ENCODE results near the gene APBB2.

Gene APBB2

DNA sequence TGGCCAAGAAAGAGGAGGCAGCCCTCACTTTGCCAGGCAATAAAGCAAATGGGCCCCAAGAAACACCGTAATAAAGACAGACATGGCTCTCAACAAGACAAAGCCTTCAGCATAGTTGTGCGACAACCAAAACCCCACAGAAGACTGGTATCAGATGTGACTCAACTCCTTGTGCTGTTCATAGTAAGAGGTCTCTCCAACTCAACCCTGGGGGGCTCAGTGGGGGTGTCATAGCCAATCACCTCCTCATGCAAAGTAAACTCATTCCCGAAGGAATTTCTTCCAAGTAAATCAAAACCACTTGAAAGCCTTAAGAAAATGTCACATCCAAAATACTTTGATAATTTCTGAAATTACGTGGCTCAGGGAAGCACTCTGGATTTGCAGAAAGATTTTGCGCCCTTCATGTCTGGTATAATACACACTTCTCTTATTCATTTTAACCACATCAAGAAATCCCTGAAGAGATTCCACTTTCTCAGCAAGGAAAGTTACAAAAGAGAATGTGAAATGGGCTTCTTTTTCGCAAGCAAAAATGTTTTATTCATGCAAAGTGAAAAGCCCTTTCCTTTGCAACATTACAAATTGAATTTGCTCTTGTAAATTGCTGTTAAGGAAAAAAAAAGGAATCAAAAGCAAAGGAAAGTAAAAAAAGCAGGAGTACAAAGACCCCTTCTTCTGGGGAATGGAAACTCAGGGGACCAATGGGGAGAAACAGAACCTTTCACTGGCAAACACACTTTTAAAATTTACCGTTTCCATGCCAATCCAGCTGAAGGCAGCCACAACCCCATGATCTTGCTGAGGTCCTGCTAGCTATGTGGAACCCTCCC lies 327.2 kb downstream of the APBB2 start:
- H3K4me1 ChIP-seq (ENCODE audit: insufficient read depth, insufficient read length): no peaks in the 10 kb centered on the region
- no peak overlapping the region for H3K9ac ChIP-seq (ENCODE audit: insufficient read length, low read depth)
- no peak for DNase-seq (ENCODE audit: low read depth, low spot score)
- TF ChIP-seq YY1 (IDR thresholded peaks at IDR 0.05; ENCODE audit: insufficient read depth, insufficient read length) (no peak), SUZ12 (IDR thresholded peaks at IDR 0.05; ENCODE audit: extremely low read depth, insufficient read depth, insufficient read length) (no peak), ZNF274 (IDR thresholded peaks at IDR 0.05; ENCODE audit: low read depth, low read length) (no peak)
- no peaks in the 10 kb centered on the region for H3K27me3 ChIP-seq (ENCODE audit: insufficient read depth, insufficient read length)
- H3K36me3 ChIP-seq (ENCODE audit: insufficient read depth, insufficient read length, low read length): peaks cover 6% of the 10 kb centered on the region
- no peaks in the 10 kb centered on the region for H3K9me3 ChIP-seq (ENCODE audit: insufficient read depth, low read length)
- no peak overlapping the region for H3K4me3 ChIP-seq (ENCODE audit: insufficient read length, low read depth)

DNA sequence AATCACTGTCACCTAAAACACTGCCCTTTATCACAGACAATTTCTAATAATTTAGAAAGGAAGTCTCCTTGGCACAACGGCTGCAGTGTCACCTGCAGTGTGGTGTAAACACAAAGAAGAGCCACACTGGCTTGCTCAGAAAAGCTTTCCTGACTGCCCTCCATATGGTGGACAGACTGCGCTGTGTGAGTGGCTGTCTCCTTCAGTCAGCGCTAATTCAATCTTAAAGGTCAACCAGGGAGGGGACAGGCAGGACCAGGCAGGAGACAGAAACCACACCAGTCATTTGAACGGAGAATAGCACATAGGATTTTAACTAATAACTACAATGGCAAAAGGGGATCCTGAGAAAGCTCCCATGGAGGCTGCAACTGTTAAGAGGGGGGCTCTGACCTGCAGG lies 332.5 kb downstream of the APBB2 start:
- TF ChIP-seq ZNF274 (IDR thresholded peaks at IDR 0.05; ENCODE audit: low read depth, low read length) (no peak), YY1 (IDR thresholded peaks at IDR 0.05; ENCODE audit: insufficient read depth, insufficient read length) (no peak), SUZ12 (IDR thresholded peaks at IDR 0.05; ENCODE audit: extremely low read depth, insufficient read depth, insufficient read length) (no peak)
- DNase-seq (ENCODE audit: low read depth, low spot score): no peak
- H3K27me3 ChIP-seq (ENCODE audit: insufficient read depth, insufficient read length): no peaks in the 10 kb centered on the region
- H3K4me1 ChIP-seq (ENCODE audit: insufficient read depth, insufficient read length): no peaks in the 10 kb centered on the region
- no peak overlapping the region for H3K4me3 ChIP-seq (ENCODE audit: insufficient read length, low read depth)
- H3K36me3 ChIP-seq (ENCODE audit: insufficient read depth, insufficient read length, low read length): peaks cover 8% of the 10 kb centered on the region
- no peaks in the 10 kb centered on the region for H3K9me3 ChIP-seq (ENCODE audit: insufficient read depth, low read length)
- no peak overlapping the region for H3K9ac ChIP-seq (ENCODE audit: insufficient read length, low read depth)

DNA sequence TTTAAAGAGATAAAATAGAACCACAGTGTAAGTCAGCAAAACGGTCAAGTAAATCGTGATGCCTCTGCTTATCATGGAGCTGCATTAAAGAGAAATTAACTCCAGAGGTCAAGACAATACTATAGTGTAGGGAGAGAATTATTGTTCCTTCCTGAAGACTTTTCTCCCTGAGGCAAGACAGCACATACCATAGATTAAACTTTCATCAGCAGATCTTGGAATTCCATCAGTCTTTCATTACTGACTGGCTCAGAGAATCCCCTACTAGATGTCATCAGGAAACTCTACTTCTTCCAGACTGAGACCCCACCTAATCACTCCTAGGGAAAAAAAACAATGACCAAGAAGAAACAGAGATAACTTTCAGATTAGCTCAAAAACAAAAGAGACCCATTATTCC lies 333.2 kb downstream of the APBB2 start:
- TF ChIP-seq SUZ12 (IDR thresholded peaks at IDR 0.05; ENCODE audit: extremely low read depth, insufficient read depth, insufficient read length) (no peak), YY1 (IDR thresholded peaks at IDR 0.05; ENCODE audit: insufficient read depth, insufficient read length) (no peak), ZNF274 (IDR thresholded peaks at IDR 0.05; ENCODE audit: low read depth, low read length) (no peak)
- no peaks in the 10 kb centered on the region for H3K27me3 ChIP-seq (ENCODE audit: insufficient read depth, insufficient read length)

DNA sequence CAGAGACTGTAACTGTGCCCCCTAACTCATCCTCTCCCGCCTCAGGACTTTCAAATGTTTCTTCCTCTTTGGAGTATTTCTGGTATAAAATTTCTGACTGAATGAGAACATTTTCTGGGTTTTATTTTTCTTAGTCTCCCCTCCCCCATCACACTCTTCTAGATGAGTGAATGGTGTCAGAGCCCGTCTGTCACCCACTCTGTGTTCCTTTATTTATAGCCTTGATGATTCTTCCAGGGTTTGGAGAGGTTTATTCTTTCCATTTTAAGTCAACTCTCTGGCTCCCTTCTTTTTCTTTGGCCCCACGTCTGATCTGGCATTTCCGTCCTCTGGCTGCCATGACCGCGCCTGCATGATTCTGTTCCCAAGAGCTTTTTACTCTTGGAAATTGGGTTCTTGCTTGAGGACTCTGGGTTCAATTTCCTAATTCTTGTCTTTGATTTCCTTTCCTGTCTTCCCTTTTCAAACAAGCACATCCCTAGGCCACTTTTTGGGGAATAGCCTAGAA lies 335.7 kb downstream of the APBB2 start:
- no peak overlapping the region for H3K4me3 ChIP-seq (ENCODE audit: insufficient read length, low read depth)
- no peak for TF ChIP-seq SUZ12 (IDR thresholded peaks at IDR 0.05; ENCODE audit: extremely low read depth, insufficient read depth, insufficient read length)
- no peak for TF ChIP-seq ZNF274 (IDR thresholded peaks at IDR 0.05; ENCODE audit: low read depth, low read length)
- TF ChIP-seq YY1 (IDR thresholded peaks at IDR 0.05; ENCODE audit: insufficient read depth, insufficient read length): no peak
- DNase-seq (ENCODE audit: low read depth, low spot score): no peak

More for the DNA sequence above, 333.2 kb downstream of the APBB2 start:
- no peaks in the 10 kb centered on the region for H3K4me1 ChIP-seq (ENCODE audit: insufficient read depth, insufficient read length)
- no peaks in the 10 kb centered on the region for H3K9me3 ChIP-seq (ENCODE audit: insufficient read depth, low read length)
- H3K9ac ChIP-seq (ENCODE audit: insufficient read length, low read depth): no peak overlapping the region
- peaks cover 8% of the 10 kb centered on the region for H3K36me3 ChIP-seq (ENCODE audit: insufficient read depth, insufficient read length, low read length)
- no peak for DNase-seq (ENCODE audit: low read depth, low spot score)
- no peak overlapping the region for H3K4me3 ChIP-seq (ENCODE audit: insufficient read length, low read depth)

DNA sequence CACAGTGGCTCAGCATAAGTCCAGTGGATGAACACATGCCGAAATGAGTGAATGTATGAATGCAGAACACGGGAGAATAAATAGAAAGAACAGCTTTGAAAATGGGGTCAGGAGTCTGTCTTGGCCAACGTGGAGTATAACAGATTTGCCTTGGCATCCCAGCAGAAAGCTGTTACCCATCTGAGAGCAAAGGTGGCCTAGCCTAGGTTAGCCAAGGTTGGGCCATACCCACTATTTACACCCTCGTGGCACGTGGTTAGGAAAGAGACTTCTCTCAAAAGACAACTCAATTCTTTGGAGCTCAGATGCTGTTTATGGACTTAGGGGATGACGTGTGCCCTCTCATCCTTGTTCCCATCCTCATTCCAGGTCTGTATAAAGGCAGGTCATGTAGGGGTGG lies 337.3 kb downstream of the APBB2 start:
- TF ChIP-seq YY1 (IDR thresholded peaks at IDR 0.05; ENCODE audit: insufficient read depth, insufficient read length) (no peak), SUZ12 (IDR thresholded peaks at IDR 0.05; ENCODE audit: extremely low read depth, insufficient read depth, insufficient read length) (no peak), ZNF274 (IDR thresholded peaks at IDR 0.05; ENCODE audit: low read depth, low read length) (no peak)
- no peaks in the 10 kb centered on the region for H3K27me3 ChIP-seq (ENCODE audit: insufficient read depth, insufficient read length)

More for the DNA sequence above, 335.7 kb downstream of the APBB2 start:
- H3K4me1 ChIP-seq (ENCODE audit: insufficient read depth, insufficient read length): peaks cover 3% of the 10 kb centered on the region
- H3K36me3 ChIP-seq (ENCODE audit: insufficient read depth, insufficient read length, low read length): peaks cover 8% of the 10 kb centered on the region
- H3K9ac ChIP-seq (ENCODE audit: insufficient read length, low read depth): no peak overlapping the region
- H3K9me3 ChIP-seq (ENCODE audit: insufficient read depth, low read length): no peaks in the 10 kb centered on the region
- H3K27me3 ChIP-seq (ENCODE audit: insufficient read depth, insufficient read length): no peaks in the 10 kb centered on the region

DNA sequence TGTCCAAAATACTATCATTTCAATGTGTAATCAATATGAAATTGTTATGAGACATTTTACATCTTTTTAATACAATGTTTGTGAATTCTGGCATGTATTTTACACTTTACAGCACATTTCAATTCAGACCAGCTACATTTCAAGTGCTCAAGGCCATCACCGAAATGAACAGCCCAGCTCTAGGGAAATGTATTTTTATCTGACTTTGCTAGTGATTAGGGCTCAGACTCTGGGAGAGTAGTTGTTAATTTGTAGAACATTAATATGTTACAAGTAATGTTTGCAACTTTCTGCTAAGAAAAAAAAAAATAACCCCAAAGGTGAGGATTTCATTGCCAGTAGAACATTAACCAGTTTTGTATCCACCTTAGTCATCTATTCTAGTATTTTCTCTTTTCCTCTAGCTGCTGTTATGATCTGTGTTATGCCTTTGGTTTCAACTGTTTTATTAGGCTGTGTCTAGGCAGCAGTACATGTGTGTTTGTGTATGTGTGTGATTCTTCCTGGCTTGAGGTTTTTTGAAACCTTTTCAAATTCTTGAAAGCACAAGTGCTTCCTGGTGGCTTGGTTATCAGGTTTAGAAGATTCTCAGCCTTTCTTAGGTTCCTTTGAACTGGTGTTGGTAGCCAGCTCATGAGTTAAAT lies 338.7 kb downstream of the APBB2 start:
- peaks cover 7% of the 10 kb centered on the region for H3K36me3 ChIP-seq (ENCODE audit: insufficient read depth, insufficient read length, low read length)
- H3K4me3 ChIP-seq (ENCODE audit: insufficient read length, low read depth): no peak overlapping the region
- no peak for TF ChIP-seq ZNF274 (IDR thresholded peaks at IDR 0.05; ENCODE audit: low read depth, low read length)
- TF ChIP-seq SUZ12 (IDR thresholded peaks at IDR 0.05; ENCODE audit: extremely low read depth, insufficient read depth, insufficient read length): no peak
- TF ChIP-seq YY1 (IDR thresholded peaks at IDR 0.05; ENCODE audit: insufficient read depth, insufficient read length): no peak
- no peaks in the 10 kb centered on the region for H3K9me3 ChIP-seq (ENCODE audit: insufficient read depth, low read length)
- no peak for DNase-seq (ENCODE audit: low read depth, low spot score)
- H3K9ac ChIP-seq (ENCODE audit: insufficient read length, low read depth): no peak overlapping the region
- no peaks in the 10 kb centered on the region for H3K27me3 ChIP-seq (ENCODE audit: insufficient read depth, insufficient read length)
- H3K4me1 ChIP-seq (ENCODE audit: insufficient read depth, insufficient read length): peaks cover 3% of the 10 kb centered on the region

More for the DNA sequence above, 337.3 kb downstream of the APBB2 start:
- Histone ChIP-seq H3K36me3 (ENCODE audit: insufficient read depth, insufficient read length, low read length) (peaks cover 8% of the 10 kb centered on the region), H3K4me3 (ENCODE audit: insufficient read length, low read depth) (no peak overlapping the region), H3K9me3 (ENCODE audit: insufficient read depth, low read length) (no peaks in the 10 kb centered on the region), H3K4me1 (ENCODE audit: insufficient read depth, insufficient read length) (peaks cover 3% of the 10 kb centered on the region), H3K9ac (ENCODE audit: insufficient read length, low read depth) (no peak overlapping the region)
- no peak for DNase-seq (ENCODE audit: low read depth, low spot score)

DNA sequence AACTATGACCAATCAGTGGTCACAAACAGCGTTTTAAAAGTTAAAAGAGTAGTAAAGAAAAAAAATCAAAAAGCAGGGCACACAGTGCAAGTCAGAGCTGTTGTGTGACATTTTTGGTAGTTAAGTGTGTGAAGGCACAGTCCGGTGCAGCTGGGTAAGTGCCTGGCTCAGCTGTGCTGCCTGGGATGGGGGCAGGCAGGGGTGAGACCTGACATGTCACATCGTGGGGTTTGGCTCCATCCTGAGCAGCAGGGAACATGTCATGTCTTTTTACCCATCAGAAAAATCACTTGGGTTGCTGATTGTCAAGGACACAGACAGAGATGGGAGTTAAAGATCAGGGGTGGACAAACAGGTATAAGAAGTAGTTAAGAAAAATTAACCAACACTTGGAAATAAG lies 339.4 kb downstream of the APBB2 start:
- Histone ChIP-seq H3K9me3 (ENCODE audit: insufficient read depth, low read length) (no peaks in the 10 kb centered on the region), H3K36me3 (ENCODE audit: insufficient read depth, insufficient read length, low read length) (peaks cover under 1% of the 10 kb centered on the region), H3K4me1 (ENCODE audit: insufficient read depth, insufficient read length) (peaks cover 3% of the 10 kb centered on the region), H3K27me3 (ENCODE audit: insufficient read depth, insufficient read length) (no peaks in the 10 kb centered on the region), H3K4me3 (ENCODE audit: insufficient read length, low read depth) (no peak overlapping the region), H3K9ac (ENCODE audit: insufficient read length, low read depth) (no peak overlapping the region)
- no peak for DNase-seq (ENCODE audit: low read depth, low spot score)
- TF ChIP-seq YY1 (IDR thresholded peaks at IDR 0.05; ENCODE audit: insufficient read depth, insufficient read length): no peak
- no peak for TF ChIP-seq SUZ12 (IDR thresholded peaks at IDR 0.05; ENCODE audit: extremely low read depth, insufficient read depth, insufficient read length)
